Measurements from ENCODE around the gene IGSF23. TPM values are rescaled to one million over a fixed set of nuclear protein-coding genes. Genes with fewer than 3 reads are reported as not detected.
"Not testable (repeated sequence)": the region's sequence is repeated elsewhere in the genome, so short reads cannot be mapped to it uniquely, and the experiment has no call there.

The IGSF23 gene
- total RNA-seq, 4 donors from 2014 or later: not detected

- intact Hi-C loops (cut with DNase I; ENCODE audit: low total_unique reads): no loop called here
- Histone ChIP-seq H3K4me1 (no peaks in the 10 kb centered on the region), H3K36me3 (no peaks in the 10 kb centered on the region), H3K9me3 (no peaks in the 10 kb centered on the region), H3K4me3 (no peak overlapping the region), H3K27ac (no peak overlapping the region), H3K27me3 (no peaks in the 10 kb centered on the region)
- TF ChIP-seq CTCF (IDR thresholded peaks at IDR 0.05 in 4 of 5, conservative IDR thresholded peaks at IDR 0.05 in 1 of 5): no peak
- no peak for TF ChIP-seq POLR2A (IDR thresholded peaks at IDR 0.05)
- ATAC-seq: no peak
- in situ Hi-C loops (cut with MboI; ENCODE audit: low sequenced_read_pairs in 4 of 4): no loop called here
- peak in 1 of 2 donors; percentile 23 for DNase-seq
Measured at GRCh38 chr19:44623080-44623479, 9.7 kb downstream of the IGSF23 start.

GRCh38 chr19:44623626-44624025, 10.3 kb downstream of the IGSF23 start:
- in situ Hi-C loops (cut with MboI; ENCODE audit: low sequenced_read_pairs in 4 of 4) (no loop called here), intact Hi-C loops (cut with DNase I; ENCODE audit: low total_unique reads) (no loop called here)
- ATAC-seq: no peak
- Histone ChIP-seq H3K4me3 (no peak overlapping the region), H3K9me3 (no peaks in the 10 kb centered on the region), H3K27ac (no peak overlapping the region), H3K4me1 (no peaks in the 10 kb centered on the region), H3K27me3 (no peaks in the 10 kb centered on the region), H3K36me3 (no peaks in the 10 kb centered on the region)
- DNase-seq: no peak
- no peak for TF ChIP-seq POLR2A (IDR thresholded peaks at IDR 0.05)
- TF ChIP-seq CTCF (IDR thresholded peaks at IDR 0.05 in 4 of 5, conservative IDR thresholded peaks at IDR 0.05 in 1 of 5): no peak

- in situ Hi-C loops (cut with MboI; ENCODE audit: low sequenced_read_pairs in 4 of 4) (no loop called here), intact Hi-C loops (cut with DNase I; ENCODE audit: low total_unique reads) (no loop called here)
- Histone ChIP-seq H3K27me3 (no peaks in the 10 kb centered on the region), H3K9me3 (no peaks in the 10 kb centered on the region), H3K27ac (no peak overlapping the region), H3K4me1 (no peaks in the 10 kb centered on the region), H3K36me3 (no peaks in the 10 kb centered on the region), H3K4me3 (no peak overlapping the region)
- TF ChIP-seq CTCF (IDR thresholded peaks at IDR 0.05 in 4 of 5, conservative IDR thresholded peaks at IDR 0.05 in 1 of 5): no peak
- no peak for TF ChIP-seq POLR2A (IDR thresholded peaks at IDR 0.05)
- ATAC-seq (no peak), DNase-seq (no peak)
Measured at GRCh38 chr19:44624840-44625354, 11.5 kb downstream of the IGSF23 start.

- DNase-seq; H3K27ac ChIP-seq; intact Hi-C loops (cut with DNase I; ENCODE audit: low total_unique reads); ATAC-seq; H3K36me3 ChIP-seq; H3K4me3 ChIP-seq; in situ Hi-C loops (cut with MboI; ENCODE audit: low sequenced_read_pairs in 4 of 4); H3K27me3 ChIP-seq; H3K4me1 ChIP-seq; H3K9me3 ChIP-seq: not testable (repeated sequence)
Measured at GRCh38 chr19:44625637-44626036, 12.3 kb downstream of the IGSF23 start.

GRCh38 chr19:44626048-44626624, 12.8 kb downstream of the IGSF23 start:
- Histone ChIP-seq H3K36me3 (no peaks in the 10 kb centered on the region), H3K27ac (no peak overlapping the region), H3K27me3 (no peaks in the 10 kb centered on the region), H3K9me3 (no peaks in the 10 kb centered on the region), H3K4me3 (no peak overlapping the region), H3K4me1 (no peaks in the 10 kb centered on the region)
- DNase-seq (no peak), ATAC-seq (no peak)
- in situ Hi-C loops (cut with MboI; ENCODE audit: low sequenced_read_pairs in 4 of 4): no loop called here
- TF ChIP-seq POLR2A (IDR thresholded peaks at IDR 0.05): no peak
- intact Hi-C loops (cut with DNase I; ENCODE audit: low total_unique reads): no loop called here

GRCh38 chr19:44627631-44628030, 14.3 kb downstream of the IGSF23 start:
- Histone ChIP-seq H3K4me1 (no peaks in the 10 kb centered on the region), H3K36me3 (no peaks in the 10 kb centered on the region), H3K4me3 (no peak overlapping the region), H3K9me3 (no peaks in the 10 kb centered on the region), H3K27ac (no peak overlapping the region), H3K27me3 (no peaks in the 10 kb centered on the region)
- ATAC-seq: no peak
- intact Hi-C loops (cut with DNase I; ENCODE audit: low total_unique reads) (no loop called here), in situ Hi-C loops (cut with MboI; ENCODE audit: low sequenced_read_pairs in 4 of 4) (no loop called here)
- TF ChIP-seq POLR2A (IDR thresholded peaks at IDR 0.05) (no peak), CTCF (IDR thresholded peaks at IDR 0.05 in 4 of 5, conservative IDR thresholded peaks at IDR 0.05 in 1 of 5) (no peak)
- DNase-seq: no peak

Measured in gastrocnemius medialis (tissue), 4 donors.